Activated naive CD4-positive, alpha-beta T cell treated with anti-CD3 and anti-CD28 coated beads for 36 hours (primary cell): ENCODE data around the gene AMIGO3. TPM values are rescaled to one million over a fixed set of nuclear protein-coding genes. Genes with fewer than 3 reads are reported as not detected.

Source experiments
- CTCF ChIA-PET: fragments of 350-600 bp; sonication (Branson Sonifier 250); formaldehyde crosslinking; loops from one replicate; lab custom pipeline; 2021; ENCODE audit warnings: antibody characterized with exemption; lab: Charles Lee
- DNase-seq: peaks from one replicate; pipeline ENCODE4 v3.0.0-alpha.2; 2020
- H3K27ac Mint-ChIP-seq: one replicate; pipeline ENCODE4 v1.8.0; 2021; ENCODE audit warnings: mild to moderate bottlenecking, mixed read lengths
- H3K27me3 Mint-ChIP-seq: one replicate; pipeline ENCODE4 v1.8.0; 2021; ENCODE audit warnings: low read depth, mixed read lengths
- H3K36me3 Mint-ChIP-seq: one replicate; pipeline ENCODE4 v1.8.0; 2021; ENCODE audit warnings: low read depth, mixed read lengths
- H3K4me1 Mint-ChIP-seq: one replicate; pipeline ENCODE4 v1.8.0; 2021; ENCODE audit warnings: low read depth, mixed read lengths
- H3K4me3 Mint-ChIP-seq: one replicate; pipeline ENCODE4 v1.8.0; 2021; ENCODE audit warnings: mild to moderate bottlenecking, moderate library complexity, mixed read lengths
- H3K9me3 Mint-ChIP-seq: one replicate; pipeline ENCODE4 v1.8.0; 2021; ENCODE audit warnings: mixed read lengths
- intact Hi-C: fragments of 100-400 bp; cut with micrococcal nuclease; formaldehyde crosslinking; loops from one replicate; pipeline ENCODE4 v1.15.1; 2023
- total RNA-seq, 2 experiments: library from RNA; stranded (reverse); gene quantifications; one replicate each; pipeline ENCODE4 v1.2.3, GENCODE V29; 2021

AMIGO3 gene
- total RNA-seq, 2 experiments from 2014 or later: not detected

GRCh38 chr3:49668861-49669260 is 50.6 kb downstream of the AMIGO3 start:
- H3K4me1 Mint-ChIP-seq: peaks cover 12% of the 10 kb centered on the region
- no peak overlapping the region for H3K27ac Mint-ChIP-seq
- H3K4me3 Mint-ChIP-seq: no peak overlapping the region
- no peaks in the 10 kb centered on the region for H3K27me3 Mint-ChIP-seq
- DNase-seq: no peak
- intact Hi-C loops: no loop called here
- H3K36me3 Mint-ChIP-seq: no peaks in the 10 kb centered on the region
- no peaks in the 10 kb centered on the region for H3K9me3 Mint-ChIP-seq
- CTCF ChIA-PET: interaction anchor here (1.1 to 5.4 kb wide), 2 partner anchors 102 to 130 kb away, joined by 3 to 171 read pairs; no protein-coding TSS in a partner anchor

GRCh38 chr3:49668414-49668797 is 51.1 kb downstream of the AMIGO3 start:
- H3K27me3 Mint-ChIP-seq: no peaks in the 10 kb centered on the region
- peaks cover 10% of the 10 kb centered on the region for H3K4me1 Mint-ChIP-seq
- H3K9me3 Mint-ChIP-seq: no peaks in the 10 kb centered on the region
- no peak overlapping the region for H3K27ac Mint-ChIP-seq
- no peak overlapping the region for H3K4me3 Mint-ChIP-seq
- intact Hi-C loops: no loop called here
- H3K36me3 Mint-ChIP-seq: no peaks in the 10 kb centered on the region
- no peak for DNase-seq
- CTCF ChIA-PET: interaction anchor here (2.1 to 5.4 kb wide), 2 partner anchors 129 kb away, joined by 10 to 171 read pairs; no protein-coding TSS in a partner anchor

GRCh38 chr3:49667701-49668413 is 51.6 kb downstream of the AMIGO3 start:
- intact Hi-C loops: no loop called here
- Mint-ChIP-seq H3K9me3 (no peaks in the 10 kb centered on the region), H3K4me3 (no peak overlapping the region), H3K36me3 (no peaks in the 10 kb centered on the region), H3K27me3 (no peaks in the 10 kb centered on the region), H3K4me1 (peaks cover 7% of the 10 kb centered on the region), H3K27ac (no peak overlapping the region)
- CTCF ChIA-PET: interaction anchor here (2.1 kb wide), 1 partner anchor 128 kb away, joined by 10 read pairs; no protein-coding TSS in a partner anchor
- DNase-seq: no peak

Other genes with a start within 250 kb of the AMIGO3 start
- gene DAG1, start 249.4 kb downstream of the AMIGO3 start, total RNA-seq: 1 to 10 TPM; 6.9 to 8.2 TPM
- gene BSN, start 165.2 kb downstream of the AMIGO3 start, total RNA-seq: under 1 TPM; 0.12 to 0.20 TPM
- 100 to 1,000 TPM; 120 to 122 TPM for gene APEH, start 45.3 kb downstream of the AMIGO3 start, total RNA-seq
- 10 to 100 TPM; 10.7 to 13.1 TPM for gene MST1, start 30.2 kb downstream of the AMIGO3 start, total RNA-seq
- 10 to 100 TPM; 20.3 to 21.5 TPM for gene RNF123, start 30.1 kb downstream of the AMIGO3 start, total RNA-seq
- gene GMPPB, start 4.3 kb upstream of the AMIGO3 start, total RNA-seq: 10 to 100 TPM; 25.6 to 27.4 TPM
- gene IP6K1, start 66.9 kb upstream of the AMIGO3 start, total RNA-seq: 10 to 100 TPM; 18.3 to 20.3 TPM
- gene CDHR4, start 80.2 kb upstream of the AMIGO3 start, total RNA-seq: not detected
- gene INKA1, start 83.6 kb upstream of the AMIGO3 start, total RNA-seq: under 1 TPM; 0.33 to 0.37 TPM
- 10 to 100 TPM; 93.5 to 97.7 TPM for gene UBA7, start 94.3 kb upstream of the AMIGO3 start, total RNA-seq
- gene TRAIP, start 136.9 kb upstream of the AMIGO3 start, total RNA-seq: 10 to 100 TPM; 21.5 to 25.7 TPM
- under 1 TPM; 0.69 to 0.86 TPM for gene CAMKV, start 150.2 kb upstream of the AMIGO3 start, total RNA-seq
- under 1 TPM; 0.27 to 0.41 TPM for gene MST1R, start 184.2 kb upstream of the AMIGO3 start, total RNA-seq
- 1 to 10 TPM; 5.4 to 5.9 TPM for gene MON1A, start 210.1 kb upstream of the AMIGO3 start, total RNA-seq
- 10 to 100 TPM; 89.1 to 98.2 TPM for gene RBM6, start 220.5 kb upstream of the AMIGO3 start, total RNA-seq